Liver (tissue), 9 donors: Measurements from ENCODE around the gene BLID. TPM values are rescaled to one million over a fixed set of nuclear protein-coding genes. Genes with fewer than 3 reads are reported as not detected.

Source experiments
- DNase-seq: peaks from one replicate; pipeline ENCODE4 v3.0.0-alpha.2; 2017; ENCODE audit warnings: low spot score
- H3K27ac ChIP-seq, 2 donors: one replicate each; pipeline ENCODE4 v1.7.0; 2013; ENCODE audit warnings: inconsistent platforms in 2 of 2, low read length in 2 of 2, control low read depth in 1 of 2, low read depth in 1 of 2, mild to moderate bottlenecking in 1 of 2
- H3K27me3 ChIP-seq, 4 donors: one replicate each; pipeline versions ENCODE4 v1.6.1 to v1.7.0; 2013; ENCODE audit warnings: low read length in 3 of 4, inconsistent platforms in 1 of 4, mild to moderate bottlenecking in 1 of 4, moderate library complexity in 1 of 4; ENCODE audit not compliant: control insufficient read depth in 4 of 4, insufficient read depth in 4 of 4
- H3K36me3 ChIP-seq, 4 donors: one replicate each; pipeline versions ENCODE4 v1.6.1 to v1.7.0; 2013; ENCODE audit warnings: low read length in 3 of 4, mild to moderate bottlenecking in 3 of 4, low read depth in 1 of 4, moderate library complexity in 1 of 4; ENCODE audit not compliant: control insufficient read depth in 4 of 4, insufficient read depth in 3 of 4
- H3K4me1 ChIP-seq, 4 donors: one replicate each; pipeline versions ENCODE4 v1.6.1 to v1.7.0; 2013; ENCODE audit warnings: low read length in 3 of 4, mild to moderate bottlenecking in 3 of 4, moderate library complexity in 1 of 4; ENCODE audit not compliant: control insufficient read depth in 4 of 4, insufficient read depth in 4 of 4
- H3K4me3 ChIP-seq, 3 donors: one replicate each; pipeline versions ENCODE4 v1.6.1 to v1.7.0; 2013; ENCODE audit warnings: low read length in 3 of 3, control low read depth in 1 of 3, low read depth in 1 of 3, mild to moderate bottlenecking in 1 of 3
- H3K9ac ChIP-seq, 2 donors: one replicate each; pipeline ENCODE4 v1.7.0; 2013; ENCODE audit warnings: low read length in 2 of 2, mild to moderate bottlenecking in 2 of 2, moderate library complexity in 2 of 2, control low read depth in 1 of 2, low read depth in 1 of 2
- H3K9me3 ChIP-seq, 4 donors: one replicate each; pipeline versions ENCODE4 v1.6.1 to v1.7.0; 2013; ENCODE audit warnings: low read length in 3 of 4; ENCODE audit not compliant: control insufficient read depth in 4 of 4
- EGR1 ChIP-seq, 2 donors: IDR thresholded peaks; 2 replicates each; pipeline ENCODE4 v1.6.1; 2016 to 2018; ENCODE audit warnings: antibody characterized with exemption in 2 of 2, low read depth in 2 of 2
- FOXA1 ChIP-seq: IDR thresholded peaks from 2 replicates; pipeline ENCODE4 v1.6.1; 2016; ENCODE audit warnings: antibody characterized with exemption
- FOXA2 ChIP-seq: IDR thresholded peaks from 2 replicates; pipeline ENCODE4 v1.6.1; 2016; ENCODE audit warnings: antibody characterized with exemption
- GABPA ChIP-seq, 2 donors: IDR thresholded peaks in 1 of 2; conservative IDR thresholded peaks in 1 of 2; 2 replicates each; pipeline ENCODE4 v1.6.1; 2016; ENCODE audit warnings: antibody characterized with exemption in 2 of 2, mild to moderate bottlenecking in 1 of 2, moderate library complexity in 1 of 2
- HNF4A ChIP-seq, 2 donors: conservative IDR thresholded peaks; 2 replicates each; pipeline ENCODE4 v1.6.1; 2016; ENCODE audit warnings: antibody characterized with exemption in 2 of 2, mild to moderate bottlenecking in 2 of 2
- HNF4G ChIP-seq: IDR thresholded peaks from 2 replicates; pipeline ENCODE4 v1.6.1; 2016; ENCODE audit warnings: antibody characterized with exemption
- JUND ChIP-seq, 2 donors: IDR thresholded peaks; 2 replicates each; pipeline ENCODE4 v1.6.1; 2016; ENCODE audit warnings: antibody characterized with exemption in 2 of 2
- NR2F2 ChIP-seq: IDR thresholded peaks from 2 replicates; pipeline ENCODE4 v1.6.1; 2016; ENCODE audit warnings: antibody characterized with exemption
- RAD21 ChIP-seq, 2 donors: IDR thresholded peaks; 2 replicates each; pipeline ENCODE4 v1.6.1; 2016; ENCODE audit warnings: antibody characterized with exemption in 2 of 2, mild to moderate bottlenecking in 2 of 2
- RXRA ChIP-seq, 2 donors: IDR thresholded peaks; 2 replicates each; pipeline ENCODE4 v1.6.1; 2017 to 2018; ENCODE audit warnings: antibody characterized with exemption in 2 of 2, mild to moderate bottlenecking in 1 of 2
- SP1 ChIP-seq: IDR thresholded peaks from 2 replicates; pipeline ENCODE4 v1.6.1; 2018; ENCODE audit warnings: antibody characterized with exemption, mild to moderate bottlenecking
- TAF1 ChIP-seq: conservative IDR thresholded peaks from 2 replicates; pipeline ENCODE4 v1.6.1; 2016; ENCODE audit warnings: antibody characterized with exemption, mild to moderate bottlenecking
- YY1 ChIP-seq: IDR thresholded peaks from 2 replicates; pipeline ENCODE4 v1.6.1; 2016; ENCODE audit warnings: antibody characterized with exemption, mild to moderate bottlenecking
- WGBS: extraction: QIAGEN DNeasy Blood & Tissue Kit; methylation state at CpG from one replicate; pipeline ENCODE4 v1.1.7; 2013; 5-methylcytosine and 5-hydroxymethylcytosine counted together
- polyA plus RNA-seq, 2 donors: library from polyadenylated mRNA; stranded (reverse) in 1 of 2; unstranded in 1 of 2; fragments of 200-250 nt in 1 of 2; fragments of >200 nt in 1 of 2; fragmentation: Nextera tagmentation in 1 of 2; extraction: Ambion mirVana in 1 of 2; gene quantifications; one replicate each; pipeline versions ENCODE4 v1.2.1 to v1.2.3, GENCODE V29; 2013 to 2015
- total RNA-seq, 2 donors: library from RNA; depleted of rRNA; stranded (reverse); fragments of >200 nt; gene quantifications; one replicate each; pipeline ENCODE4 v1.2.3, GENCODE V29; 2014
- TF ChIP-seq, protein P1 (sequence below): IDR thresholded peaks from 2 replicates; pipeline ENCODE4 v1.6.1; 2016; ENCODE audit warnings: antibody characterized with exemption
- TF ChIP-seq, protein P2 (sequence below): IDR thresholded peaks from 2 replicates; pipeline ENCODE4 v1.6.1; 2016; ENCODE audit warnings: antibody characterized with exemption
- TF ChIP-seq, protein P3 (sequence below): IDR thresholded peaks from 2 replicates; pipeline ENCODE4 v1.6.1; 2016; ENCODE audit warnings: antibody characterized with exemption, mild to moderate bottlenecking
- TF ChIP-seq, protein P4 (sequence below): IDR thresholded peaks from 2 replicates; pipeline ENCODE4 v1.6.1; 2016; ENCODE audit warnings: antibody characterized with exemption
- TF ChIP-seq, protein P5 (sequence below): fragments of 150-350 bp; IDR thresholded peaks from 2 replicates; pipeline ENCODE4 v1.5.1; 2017; ENCODE audit warnings: improper control_type of control experiment, low read depth, low read length; ENCODE audit not compliant: missing input control
- donor health status: healthy.
- donor health status: healthy.
- donor health status: healthy.
- donor health status: healthy.
- donor health status: healthy.

BLID gene
- total and polyA plus RNA-seq, 4 donors = 0.18 to 0.84 (median 0.33) TPM; not detected in 1

DNA sequence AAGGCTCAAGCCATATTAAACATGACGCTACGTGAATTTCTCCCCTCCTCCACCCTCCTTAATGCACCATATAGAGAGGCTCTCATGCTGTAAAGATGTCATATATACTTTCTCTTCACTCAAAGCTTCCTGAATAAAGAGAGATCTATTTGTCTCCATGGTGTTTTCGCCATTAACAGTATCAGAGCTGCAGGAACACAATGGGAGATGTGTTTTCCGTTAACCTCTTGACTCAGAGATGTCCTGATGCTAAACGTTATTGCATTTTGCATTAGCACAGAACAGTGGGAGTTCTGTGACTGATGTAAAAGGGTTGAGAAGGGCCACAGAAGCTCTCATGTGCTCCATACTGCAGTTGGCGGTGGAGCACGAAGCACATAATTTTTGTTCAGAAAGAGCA, 25.7 kb upstream of the BLID start:
- TF ChIP-seq, protein P1, sequence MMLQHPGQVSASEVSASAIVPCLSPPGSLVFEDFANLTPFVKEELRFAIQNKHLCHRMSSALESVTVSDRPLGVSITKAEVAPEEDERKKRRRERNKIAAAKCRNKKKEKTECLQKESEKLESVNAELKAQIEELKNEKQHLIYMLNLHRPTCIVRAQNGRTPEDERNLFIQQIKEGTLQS = no peak
- no peak for TF ChIP-seq HNF4A (conservative IDR thresholded peaks at IDR 0.05)
- TF ChIP-seq TAF1 = no peak
- TF ChIP-seq NR2F2 = no peak
- no peak for TF ChIP-seq GABPA (IDR thresholded peaks at IDR 0.05 in 1 of 2, conservative IDR thresholded peaks at IDR 0.05 in 1 of 2)
- TF ChIP-seq RXRA (IDR thresholded peaks at IDR 0.05) = no peak
- TF ChIP-seq RAD21 (IDR thresholded peaks at IDR 0.05) = no peak
- TF ChIP-seq, protein P2, sequence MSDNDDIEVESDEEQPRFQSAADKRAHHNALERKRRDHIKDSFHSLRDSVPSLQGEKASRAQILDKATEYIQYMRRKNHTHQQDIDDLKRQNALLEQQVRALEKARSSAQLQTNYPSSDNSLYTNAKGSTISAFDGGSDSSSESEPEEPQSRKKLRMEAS = no peak
- TF ChIP-seq, protein P3, sequence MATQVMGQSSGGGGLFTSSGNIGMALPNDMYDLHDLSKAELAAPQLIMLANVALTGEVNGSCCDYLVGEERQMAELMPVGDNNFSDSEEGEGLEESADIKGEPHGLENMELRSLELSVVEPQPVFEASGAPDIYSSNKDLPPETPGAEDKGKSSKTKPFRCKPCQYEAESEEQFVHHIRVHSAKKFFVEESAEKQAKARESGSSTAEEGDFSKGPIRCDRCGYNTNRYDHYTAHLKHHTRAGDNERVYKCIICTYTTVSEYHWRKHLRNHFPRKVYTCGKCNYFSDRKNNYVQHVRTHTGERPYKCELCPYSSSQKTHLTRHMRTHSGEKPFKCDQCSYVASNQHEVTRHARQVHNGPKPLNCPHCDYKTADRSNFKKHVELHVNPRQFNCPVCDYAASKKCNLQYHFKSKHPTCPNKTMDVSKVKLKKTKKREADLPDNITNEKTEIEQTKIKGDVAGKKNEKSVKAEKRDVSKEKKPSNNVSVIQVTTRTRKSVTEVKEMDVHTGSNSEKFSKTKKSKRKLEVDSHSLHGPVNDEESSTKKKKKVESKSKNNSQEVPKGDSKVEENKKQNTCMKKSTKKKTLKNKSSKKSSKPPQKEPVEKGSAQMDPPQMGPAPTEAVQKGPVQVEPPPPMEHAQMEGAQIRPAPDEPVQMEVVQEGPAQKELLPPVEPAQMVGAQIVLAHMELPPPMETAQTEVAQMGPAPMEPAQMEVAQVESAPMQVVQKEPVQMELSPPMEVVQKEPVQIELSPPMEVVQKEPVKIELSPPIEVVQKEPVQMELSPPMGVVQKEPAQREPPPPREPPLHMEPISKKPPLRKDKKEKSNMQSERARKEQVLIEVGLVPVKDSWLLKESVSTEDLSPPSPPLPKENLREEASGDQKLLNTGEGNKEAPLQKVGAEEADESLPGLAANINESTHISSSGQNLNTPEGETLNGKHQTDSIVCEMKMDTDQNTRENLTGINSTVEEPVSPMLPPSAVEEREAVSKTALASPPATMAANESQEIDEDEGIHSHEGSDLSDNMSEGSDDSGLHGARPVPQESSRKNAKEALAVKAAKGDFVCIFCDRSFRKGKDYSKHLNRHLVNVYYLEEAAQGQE = no peak
- no peak for TF ChIP-seq HNF4G
- no peak for TF ChIP-seq YY1
- no peak for TF ChIP-seq SP1
- TF ChIP-seq FOXA2 = no peak
- TF ChIP-seq EGR1 (IDR thresholded peaks at IDR 0.05; ENCODE audit: low read depth in 2 of 2) = no peak
- no peak for TF ChIP-seq FOXA1
- no peak for TF ChIP-seq JUND (IDR thresholded peaks at IDR 0.05)
- TF ChIP-seq, protein P4, sequence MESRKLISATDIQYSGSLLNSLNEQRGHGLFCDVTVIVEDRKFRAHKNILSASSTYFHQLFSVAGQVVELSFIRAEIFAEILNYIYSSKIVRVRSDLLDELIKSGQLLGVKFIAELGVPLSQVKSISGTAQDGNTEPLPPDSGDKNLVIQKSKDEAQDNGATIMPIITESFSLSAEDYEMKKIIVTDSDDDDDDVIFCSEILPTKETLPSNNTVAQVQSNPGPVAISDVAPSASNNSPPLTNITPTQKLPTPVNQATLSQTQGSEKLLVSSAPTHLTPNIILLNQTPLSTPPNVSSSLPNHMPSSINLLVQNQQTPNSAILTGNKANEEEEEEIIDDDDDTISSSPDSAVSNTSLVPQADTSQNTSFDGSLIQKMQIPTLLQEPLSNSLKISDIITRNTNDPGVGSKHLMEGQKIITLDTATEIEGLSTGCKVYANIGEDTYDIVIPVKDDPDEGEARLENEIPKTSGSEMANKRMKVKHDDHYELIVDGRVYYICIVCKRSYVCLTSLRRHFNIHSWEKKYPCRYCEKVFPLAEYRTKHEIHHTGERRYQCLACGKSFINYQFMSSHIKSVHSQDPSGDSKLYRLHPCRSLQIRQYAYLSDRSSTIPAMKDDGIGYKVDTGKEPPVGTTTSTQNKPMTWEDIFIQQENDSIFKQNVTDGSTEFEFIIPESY = no peak
- TF ChIP-seq, protein P5, sequence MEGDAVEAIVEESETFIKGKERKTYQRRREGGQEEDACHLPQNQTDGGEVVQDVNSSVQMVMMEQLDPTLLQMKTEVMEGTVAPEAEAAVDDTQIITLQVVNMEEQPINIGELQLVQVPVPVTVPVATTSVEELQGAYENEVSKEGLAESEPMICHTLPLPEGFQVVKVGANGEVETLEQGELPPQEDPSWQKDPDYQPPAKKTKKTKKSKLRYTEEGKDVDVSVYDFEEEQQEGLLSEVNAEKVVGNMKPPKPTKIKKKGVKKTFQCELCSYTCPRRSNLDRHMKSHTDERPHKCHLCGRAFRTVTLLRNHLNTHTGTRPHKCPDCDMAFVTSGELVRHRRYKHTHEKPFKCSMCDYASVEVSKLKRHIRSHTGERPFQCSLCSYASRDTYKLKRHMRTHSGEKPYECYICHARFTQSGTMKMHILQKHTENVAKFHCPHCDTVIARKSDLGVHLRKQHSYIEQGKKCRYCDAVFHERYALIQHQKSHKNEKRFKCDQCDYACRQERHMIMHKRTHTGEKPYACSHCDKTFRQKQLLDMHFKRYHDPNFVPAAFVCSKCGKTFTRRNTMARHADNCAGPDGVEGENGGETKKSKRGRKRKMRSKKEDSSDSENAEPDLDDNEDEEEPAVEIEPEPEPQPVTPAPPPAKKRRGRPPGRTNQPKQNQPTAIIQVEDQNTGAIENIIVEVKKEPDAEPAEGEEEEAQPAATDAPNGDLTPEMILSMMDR = no peak

More for the DNA sequence above, 25.7 kb upstream of the BLID start:
- DNase-seq = no peak
- no peak overlapping the region for H3K27ac ChIP-seq
- no peak overlapping the region for H3K9ac ChIP-seq
- H3K9me3 ChIP-seq = no peaks in the 10 kb centered on the region
- 91% methylated on average over 7 of the region's 7 CpGs for WGBS
- H3K4me1 ChIP-seq = peaks cover 6 to 17% (median 9%) of the 10 kb centered on the region in 4 donors
- no peaks in the 10 kb centered on the region for H3K27me3 ChIP-seq
- H3K4me3 ChIP-seq = no peak overlapping the region
- H3K36me3 ChIP-seq = no peaks in the 10 kb centered on the region
